Caki2 (cell line): Measurements from ENCODE around the gene RAB6A. TPM values are rescaled to one million over a fixed set of nuclear protein-coding genes. Genes with fewer than 3 reads are reported as not detected.
A peak's percentile ranks its signal among the peaks of the same experiment; 100 is the strongest.
"Not testable (repeated sequence)": the region's sequence is repeated elsewhere in the genome, so short reads cannot be mapped to it uniquely, and the experiment has no call there.

ENCODE experiments used
- DNase-seq: peaks from one replicate; pipeline ENCODE4 v3.0.0-alpha.2; 2015; ENCODE audit warnings: low read depth
- in situ Hi-C: cut with HindIII; loops from 2 replicates; pipeline ENCODE4 v1.10.0; 2016; ENCODE audit warnings: low sequenced_read_pairs, low pct_unique_long_range_greater_than_20kb, mixed read lengths
- total RNA-seq: library from RNA; depleted of rRNA; stranded (reverse); fragments of >200 nt; shearing (Covaris generic); gene quantifications from 2 replicates; pipeline ENCODE4 v1.2.3, GENCODE V29; 2014; ENCODE audit warnings: low replicate concordance

RAB6A gene
- total RNA-seq, 1 experiment from 2014 or later: 82.9 TPM

- peak; percentile 98 for DNase-seq
- in situ Hi-C loops: no loop called here
These were observed 18.4 kb upstream of the RAB6A start for GRCh38 chr11:73779084-73779902.

GRCh38 chr11:73770811-73771210 lies 9.9 kb upstream of the RAB6A start:
- in situ Hi-C loops: not testable (repeated sequence)

GRCh38 chr11:73766763-73767162 lies 5.9 kb upstream of the RAB6A start:
- in situ Hi-C loops: no loop called here
- no peak for DNase-seq

More at GRCh38 chr11:73770811-73771210, 9.9 kb upstream of the RAB6A start:
- DNase-seq: not testable (repeated sequence)

- DNase-seq: no peak
- in situ Hi-C loops: no loop called here
These were observed 1.9 kb upstream of the RAB6A start for GRCh38 chr11:73762732-73763131.

GRCh38 chr11:73761403-73761945 lies 600 bp upstream of the RAB6A start:
- no peak for DNase-seq
- in situ Hi-C loops: no loop called here

- in situ Hi-C loops: no loop called here
- DNase-seq: no peak
These were observed 667 bp downstream of the RAB6A start for GRCh38 chr11:73760135-73760678.

- in situ Hi-C loops: no loop called here
These were observed 1.2 kb downstream of the RAB6A start for GRCh38 chr11:73759610-73760134.

GRCh38 chr11:73758451-73758850 lies 2.4 kb downstream of the RAB6A start:
- no peak for DNase-seq
- in situ Hi-C loops: no loop called here

More at GRCh38 chr11:73759610-73760134, 1.2 kb downstream of the RAB6A start:
- peak; percentile 25 for DNase-seq

GRCh38 chr11:73757598-73757997 lies 3.3 kb downstream of the RAB6A start:
- in situ Hi-C loops: no loop called here
- no peak for DNase-seq

GRCh38 chr11:73755670-73756069 lies 5.2 kb downstream of the RAB6A start:
- in situ Hi-C loops: no loop called here
- no peak for DNase-seq

- in situ Hi-C loops: no loop called here
These were observed 6.9 kb downstream of the RAB6A start for GRCh38 chr11:73753938-73754337.

GRCh38 chr11:73752903-73753302 lies 8.0 kb downstream of the RAB6A start:
- DNase-seq: no peak

More at GRCh38 chr11:73753938-73754337, 6.9 kb downstream of the RAB6A start:
- DNase-seq: no peak

GRCh38 chr11:73752216-73752867 lies 8.5 kb downstream of the RAB6A start:
- no peak for DNase-seq
- in situ Hi-C loops: no loop called here

More at GRCh38 chr11:73752903-73753302, 8.0 kb downstream of the RAB6A start:
- in situ Hi-C loops: no loop called here

- in situ Hi-C loops, DNase-seq: not testable (repeated sequence)
These were observed 10.0 kb downstream of the RAB6A start for GRCh38 chr11:73750862-73751261.

GRCh38 chr11:73750228-73750627 lies 10.6 kb downstream of the RAB6A start:
- peak; percentile 2 for DNase-seq
- in situ Hi-C loops: no loop called here

- no peak for DNase-seq
- in situ Hi-C loops: no loop called here
These were observed 11.8 kb downstream of the RAB6A start for GRCh38 chr11:73749118-73749517.

GRCh38 chr11:73748300-73748699 lies 12.6 kb downstream of the RAB6A start:
- DNase-seq: no peak
- in situ Hi-C loops: no loop called here

- in situ Hi-C loops: no loop called here
- DNase-seq: no peak
These were observed 13.1 kb downstream of the RAB6A start for GRCh38 chr11:73747762-73748161.

GRCh38 chr11:73746701-73747100 lies 14.2 kb downstream of the RAB6A start:
- DNase-seq: no peak
- in situ Hi-C loops: no loop called here
